ENCODE measurements around the gene ANTXR2.
"Not testable (repeated sequence)": the region's sequence is repeated elsewhere in the genome, so short reads cannot be mapped to it uniquely, and the experiment has no call there.

Gene ANTXR2

GRCh38 chr4:80015407-80016189 lies 57.4 kb downstream of the ANTXR2 start:
- no peak for DNase-seq

- DNase-seq: no peak
These were observed 58.5 kb downstream of the ANTXR2 start for GRCh38 chr4:80014531-80014930.

GRCh38 chr4:80012291-80012690 lies 60.7 kb downstream of the ANTXR2 start:
- DNase-seq: no peak

- no peak for DNase-seq
These were observed 61.3 kb downstream of the ANTXR2 start for GRCh38 chr4:80011636-80012236.

GRCh38 chr4:80010316-80010715 lies 62.7 kb downstream of the ANTXR2 start:
- no peak for DNase-seq

GRCh38 chr4:80009806-80010205 lies 63.2 kb downstream of the ANTXR2 start:
- no peak for DNase-seq

GRCh38 chr4:80008971-80009370 lies 64.1 kb downstream of the ANTXR2 start:
- no peak for DNase-seq

GRCh38 chr4:80008351-80008750 lies 64.7 kb downstream of the ANTXR2 start:
- DNase-seq: no peak

- DNase-seq: no peak
These were observed 65.3 kb downstream of the ANTXR2 start for GRCh38 chr4:80007745-80008149.

GRCh38 chr4:80006935-80007744 lies 65.9 kb downstream of the ANTXR2 start:
- DNase-seq: no peak

- DNase-seq: no peak
These were observed 67.2 kb downstream of the ANTXR2 start for GRCh38 chr4:80005863-80006262.

- DNase-seq: no peak
These were observed 68.7 kb downstream of the ANTXR2 start for GRCh38 chr4:80004319-80004718.

- not testable (repeated sequence) for DNase-seq
These were observed 70.5 kb downstream of the ANTXR2 start for GRCh38 chr4:80002559-80002958.

- not testable (repeated sequence) for DNase-seq
These were observed 74.0 kb downstream of the ANTXR2 start for GRCh38 chr4:79999048-79999447.

- DNase-seq: no peak
These were observed 74.8 kb downstream of the ANTXR2 start for GRCh38 chr4:79998201-79998600.

GRCh38 chr4:79996851-79997250 lies 76.2 kb downstream of the ANTXR2 start:
- no peak for DNase-seq

GRCh38 chr4:79993476-79993875 lies 79.6 kb downstream of the ANTXR2 start:
- no peak for DNase-seq

- DNase-seq: no peak
These were observed 81.4 kb downstream of the ANTXR2 start for GRCh38 chr4:79991601-79992000.

GRCh38 chr4:79991100-79991499 lies 81.9 kb downstream of the ANTXR2 start:
- not testable (repeated sequence) for DNase-seq

- DNase-seq: no peak
These were observed 85.6 kb downstream of the ANTXR2 start for GRCh38 chr4:79987401-79987800.

- no peak for DNase-seq
These were observed 89.6 kb downstream of the ANTXR2 start for GRCh38 chr4:79983431-79983830.

- no peak for DNase-seq
These were observed 90.3 kb downstream of the ANTXR2 start for GRCh38 chr4:79982601-79983322.

GRCh38 chr4:79980448-79980847 lies 92.6 kb downstream of the ANTXR2 start:
- no peak for DNase-seq
